Neural progenitor cell (in vitro differentiated cells): ENCODE results near the gene BGN.

Experiments
- EZH2 ChIP-seq: fragments of 200-600 bp; sonication (generic); IDR thresholded peaks from 2 replicates; pipeline ENCODE4 v1.6.1; 2017; ENCODE audit warnings: antibody characterized with exemption, mild to moderate bottlenecking, moderate library complexity
- TF ChIP-seq, protein P1 (sequence below): fragments of 200-600 bp; sonication (generic); IDR thresholded peaks from 2 replicates; pipeline ENCODE4 v1.5.1; 2017; ENCODE audit warnings: antibody characterized with exemption, mild to moderate bottlenecking

DNA sequence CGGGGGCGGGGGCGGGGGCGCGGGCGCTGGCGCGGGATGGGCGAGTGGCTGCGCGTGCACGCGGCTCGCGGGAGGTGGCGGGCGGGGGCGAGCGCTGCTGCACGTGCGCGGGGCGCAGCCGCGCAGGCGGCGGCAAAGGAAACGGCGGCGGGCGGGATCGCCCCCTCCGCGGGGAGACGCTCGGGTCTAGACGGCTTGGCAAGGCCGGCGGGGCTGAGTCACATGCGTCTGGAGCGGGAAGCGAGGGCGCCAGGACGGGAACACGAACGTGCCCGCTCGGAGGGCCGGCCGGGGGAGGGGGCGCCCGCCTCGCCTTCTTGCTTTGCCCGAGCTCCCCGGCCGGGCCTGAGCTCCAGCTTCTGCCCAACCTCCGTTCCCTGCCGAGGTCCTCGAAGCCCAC is 20.1 kb upstream of the BGN start:
- no peak for TF ChIP-seq EZH2
- TF ChIP-seq, protein P1, sequence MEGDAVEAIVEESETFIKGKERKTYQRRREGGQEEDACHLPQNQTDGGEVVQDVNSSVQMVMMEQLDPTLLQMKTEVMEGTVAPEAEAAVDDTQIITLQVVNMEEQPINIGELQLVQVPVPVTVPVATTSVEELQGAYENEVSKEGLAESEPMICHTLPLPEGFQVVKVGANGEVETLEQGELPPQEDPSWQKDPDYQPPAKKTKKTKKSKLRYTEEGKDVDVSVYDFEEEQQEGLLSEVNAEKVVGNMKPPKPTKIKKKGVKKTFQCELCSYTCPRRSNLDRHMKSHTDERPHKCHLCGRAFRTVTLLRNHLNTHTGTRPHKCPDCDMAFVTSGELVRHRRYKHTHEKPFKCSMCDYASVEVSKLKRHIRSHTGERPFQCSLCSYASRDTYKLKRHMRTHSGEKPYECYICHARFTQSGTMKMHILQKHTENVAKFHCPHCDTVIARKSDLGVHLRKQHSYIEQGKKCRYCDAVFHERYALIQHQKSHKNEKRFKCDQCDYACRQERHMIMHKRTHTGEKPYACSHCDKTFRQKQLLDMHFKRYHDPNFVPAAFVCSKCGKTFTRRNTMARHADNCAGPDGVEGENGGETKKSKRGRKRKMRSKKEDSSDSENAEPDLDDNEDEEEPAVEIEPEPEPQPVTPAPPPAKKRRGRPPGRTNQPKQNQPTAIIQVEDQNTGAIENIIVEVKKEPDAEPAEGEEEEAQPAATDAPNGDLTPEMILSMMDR: no peak
